AG20443 (cell line): Measurements from ENCODE around the gene NFAT5.
"Not testable (repeated sequence)": the region's sequence is repeated elsewhere in the genome, so short reads cannot be mapped to it uniquely, and the experiment has no call there.

ENCODE experiments used
- DNase-seq: peaks from one replicate; pipeline ENCODE4 v3.0.0; 2012; ENCODE audit warnings: low spot score, mixed read lengths

NFAT5 gene

DNA sequence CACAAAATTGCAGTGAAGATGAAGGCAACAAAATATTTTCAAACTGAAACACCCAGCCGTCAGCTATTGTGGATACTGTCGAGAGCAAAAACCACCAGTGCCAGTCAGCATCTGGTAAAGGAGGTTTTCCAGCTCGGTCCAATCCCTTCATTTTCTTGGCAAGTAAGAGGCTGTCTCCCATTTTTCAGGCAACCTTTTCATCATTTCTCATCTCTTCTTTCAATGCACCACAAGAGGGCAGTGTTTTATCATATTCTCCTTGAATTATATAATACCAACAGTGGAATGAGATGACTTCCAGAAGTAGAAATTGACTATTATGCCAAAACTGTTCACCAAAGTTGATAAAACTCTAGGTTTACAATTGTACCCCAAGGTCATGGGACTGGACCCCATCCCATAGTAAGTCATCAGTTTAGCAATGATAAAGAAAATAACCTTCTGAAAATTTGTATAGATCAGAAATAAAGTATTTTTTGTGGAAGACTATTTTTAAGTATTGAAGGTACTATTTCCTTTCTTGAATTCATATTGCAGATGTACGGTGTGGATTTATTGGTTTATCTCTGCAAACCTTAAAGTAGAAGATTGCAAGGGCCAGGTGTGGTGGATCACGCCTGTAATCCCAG lies 143.8 kb downstream of the NFAT5 start:
- peak; percentile 67 for DNase-seq

DNA sequence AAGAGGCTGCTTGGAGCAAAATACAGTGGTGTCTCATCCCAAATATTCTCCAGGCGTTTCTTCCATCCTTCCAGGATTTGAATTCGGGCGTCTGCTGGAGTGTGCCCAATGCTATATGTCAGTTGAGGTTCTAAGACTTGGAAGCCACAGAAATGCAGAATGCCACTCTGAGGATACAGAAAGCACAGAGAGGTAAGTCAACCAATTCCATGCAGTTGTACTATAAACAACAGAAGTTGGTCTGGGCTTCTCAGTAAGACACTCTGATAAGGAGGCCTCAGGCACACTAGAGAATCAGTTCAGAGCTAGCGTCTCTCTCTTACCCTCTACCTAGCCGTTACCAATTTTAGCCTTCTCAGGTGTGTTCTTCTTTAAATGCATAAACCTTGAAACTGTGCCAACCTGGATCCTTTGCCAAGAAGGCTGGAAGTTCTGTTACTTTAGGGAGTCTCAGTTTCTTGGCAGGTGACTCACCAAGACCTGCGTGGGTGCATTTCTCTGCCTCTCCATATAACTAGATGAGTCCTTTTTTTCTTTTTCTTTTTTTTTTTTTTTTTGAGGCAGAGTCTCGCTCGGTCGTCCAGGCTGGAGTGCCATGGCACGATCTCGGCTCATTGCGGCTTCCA lies 145.5 kb downstream of the NFAT5 start:
- DNase-seq, result peak; percentile 27

DNA sequence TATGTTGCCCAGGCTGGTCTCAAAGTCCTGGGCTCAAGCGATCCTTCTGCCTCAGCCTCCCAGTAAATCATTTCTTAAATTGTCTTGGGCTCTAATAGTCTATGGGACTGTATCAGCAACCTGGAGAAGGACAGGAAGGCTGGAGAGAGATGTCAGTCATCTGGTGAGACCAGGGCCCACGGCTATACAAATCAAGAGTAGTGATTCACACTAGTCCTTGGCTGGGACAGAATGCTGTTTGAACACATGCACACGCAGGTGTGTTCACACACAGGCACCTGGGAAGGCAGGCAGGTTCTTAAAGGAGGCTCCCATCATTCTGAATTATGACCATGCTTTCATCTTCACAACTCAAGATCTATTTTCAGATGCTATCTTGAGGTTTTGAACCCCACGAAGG lies 146.5 kb downstream of the NFAT5 start:
- no peak for DNase-seq

DNA sequence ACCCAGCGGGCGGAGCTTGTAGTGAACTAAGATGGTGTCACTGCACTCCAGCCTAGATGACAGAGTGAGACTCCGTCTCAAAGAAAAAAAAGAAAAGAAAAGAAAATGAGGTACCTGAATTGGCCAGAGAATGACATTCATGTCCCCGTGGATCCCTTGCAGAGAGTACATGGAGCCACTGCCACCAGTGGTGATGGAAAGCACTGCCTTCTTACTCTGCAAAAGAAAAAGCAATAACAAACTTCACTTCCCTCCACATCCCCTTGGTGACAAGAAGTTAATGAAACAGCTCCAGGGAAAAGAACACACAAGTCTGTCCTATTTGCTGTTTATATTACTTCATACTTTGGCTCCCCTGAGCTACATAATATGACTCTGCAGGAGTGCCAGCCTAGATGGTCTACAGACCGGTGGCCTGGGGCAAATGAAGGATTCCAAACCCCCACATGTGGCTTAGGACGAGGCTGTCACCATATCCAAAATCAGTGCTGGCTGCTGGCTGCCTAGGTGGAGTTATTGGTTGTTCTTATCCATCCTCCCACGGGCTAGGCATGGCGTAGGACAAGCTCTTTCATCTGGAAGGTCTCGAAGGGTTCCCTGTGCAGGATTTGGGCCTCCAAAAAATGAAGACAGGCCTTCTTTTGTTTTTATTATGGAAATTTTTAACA lies 147.3 kb downstream of the NFAT5 start:
- DNase-seq, result no peak

DNA sequence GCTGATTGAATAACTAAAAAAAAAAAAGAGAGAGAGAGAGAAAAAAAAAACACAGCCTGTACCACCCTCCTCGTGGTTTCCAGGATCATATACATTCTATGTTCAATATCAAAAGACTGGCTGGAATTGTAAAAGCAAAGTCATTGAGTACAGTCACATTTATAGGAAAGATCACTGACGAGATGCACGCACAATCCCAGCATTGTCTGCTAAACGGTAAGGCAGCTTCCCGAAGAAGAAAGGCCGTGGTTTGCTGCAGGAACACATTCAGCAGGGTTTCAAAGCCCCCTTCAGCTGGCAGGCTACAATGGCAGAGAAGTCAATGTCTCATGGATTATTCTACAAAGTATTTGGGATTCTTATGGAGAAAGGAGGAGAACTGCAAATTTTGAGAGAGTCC lies 151.3 kb downstream of the NFAT5 start:
- DNase-seq, result no peak

DNA sequence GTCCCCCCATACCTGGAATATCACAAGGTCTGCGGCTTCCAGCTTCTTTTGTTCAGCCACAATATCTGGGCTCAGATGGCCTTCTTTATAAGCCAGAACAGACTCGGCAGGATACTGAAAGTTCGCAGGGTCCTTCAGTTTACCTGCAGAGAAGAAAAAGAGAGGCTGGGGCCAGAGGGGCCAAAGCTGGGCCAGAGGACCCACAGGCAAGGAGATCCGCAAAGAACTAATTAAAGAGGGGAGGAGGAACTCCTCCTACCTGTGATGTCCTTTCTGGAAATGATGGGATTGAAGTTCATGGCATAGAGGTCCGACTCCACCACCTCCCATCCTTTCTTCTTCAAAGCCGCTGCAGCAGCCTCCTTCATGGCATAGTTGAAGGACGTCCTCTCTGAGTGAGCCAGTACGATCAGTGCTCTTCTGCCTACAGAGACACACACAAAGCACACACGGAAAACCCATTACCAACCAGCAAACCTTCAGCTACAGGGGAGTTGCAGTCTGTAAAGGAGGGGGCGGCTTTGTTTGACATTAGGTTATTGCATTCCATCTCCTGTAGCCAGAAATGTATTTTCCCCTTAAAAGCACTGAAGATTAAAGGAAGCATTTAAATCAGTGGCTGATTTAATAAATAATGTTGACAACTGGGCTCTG lies 152.5 kb downstream of the NFAT5 start:
- no peak for DNase-seq

DNA sequence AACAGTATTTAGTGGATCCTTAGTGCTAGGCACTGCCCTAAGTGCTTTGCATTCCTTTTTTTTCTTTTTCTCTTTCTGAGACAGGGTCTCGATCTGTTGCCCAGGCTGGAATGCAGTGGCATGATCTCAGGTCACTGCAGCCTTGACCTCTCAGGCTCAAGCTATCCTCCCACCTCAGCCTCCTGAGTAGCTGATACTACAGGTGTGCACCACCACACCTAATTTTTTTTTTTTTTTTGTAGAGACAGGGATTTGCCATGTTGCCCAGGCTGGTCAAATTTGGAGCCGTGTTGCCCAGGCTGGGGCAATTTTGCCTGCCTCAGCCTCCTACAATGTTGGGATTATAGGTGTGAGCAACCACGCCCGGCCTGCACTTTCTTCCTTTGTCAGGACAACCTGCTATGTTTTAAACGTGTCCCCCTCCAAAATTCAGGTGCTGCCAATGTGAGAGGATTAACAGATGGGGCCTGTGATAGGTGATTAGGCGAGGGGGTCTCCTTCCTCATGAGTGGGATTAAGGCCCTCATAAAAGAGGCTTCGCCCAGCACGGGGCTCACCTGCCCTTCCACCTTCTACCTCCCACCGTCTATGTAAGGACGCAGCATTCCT lies 155.2 kb downstream of the NFAT5 start:
- no peak for DNase-seq

DNA sequence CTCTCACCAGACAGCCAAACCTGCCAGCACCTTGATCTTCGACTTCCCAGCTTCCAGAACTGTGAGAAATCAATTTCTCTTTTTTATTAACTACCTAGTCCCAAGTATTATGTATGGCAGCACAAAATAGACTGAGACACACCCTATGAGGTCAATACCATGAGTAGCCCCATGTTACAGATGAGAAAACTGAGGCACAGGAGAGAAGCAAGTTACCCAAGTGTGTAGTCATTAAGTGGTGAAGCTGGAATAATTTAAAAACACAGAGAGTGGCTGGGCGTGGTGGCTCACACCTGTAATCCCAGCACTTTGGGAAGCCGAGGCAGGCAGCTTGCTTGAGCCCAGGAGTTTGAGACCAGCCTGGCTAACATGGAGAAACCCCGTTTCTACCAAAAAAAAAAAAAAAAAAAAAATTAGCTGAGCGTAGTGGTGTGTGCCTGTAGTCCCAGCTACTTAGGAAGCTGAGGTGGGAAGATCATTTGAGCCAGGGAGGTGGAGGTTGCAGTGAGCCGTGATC lies 155.7 kb downstream of the NFAT5 start:
- DNase-seq, result no peak

DNA sequence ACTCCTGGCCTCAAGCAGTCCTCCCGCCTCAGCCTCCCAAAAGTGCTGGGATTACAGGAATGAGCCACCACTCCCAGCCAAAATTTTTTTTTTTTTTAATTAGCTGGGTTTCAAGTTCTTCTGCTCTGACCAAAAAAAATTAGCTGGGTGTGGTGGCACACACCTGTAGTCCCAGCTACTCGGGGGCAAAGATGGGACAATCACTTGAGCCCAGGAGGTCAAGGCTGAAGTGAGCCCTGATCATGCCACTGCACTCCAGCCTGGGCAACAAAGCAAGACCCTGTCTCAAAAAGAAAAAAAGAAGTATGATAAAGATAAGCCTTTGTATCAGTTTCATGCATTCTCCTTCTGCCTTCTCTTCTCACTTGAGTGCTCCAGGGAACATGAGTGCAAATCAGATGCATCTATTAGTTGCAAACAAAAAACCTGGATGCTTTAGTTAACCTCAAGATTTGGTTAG lies 158.7 kb downstream of the NFAT5 start:
- no peak for DNase-seq

DNA sequence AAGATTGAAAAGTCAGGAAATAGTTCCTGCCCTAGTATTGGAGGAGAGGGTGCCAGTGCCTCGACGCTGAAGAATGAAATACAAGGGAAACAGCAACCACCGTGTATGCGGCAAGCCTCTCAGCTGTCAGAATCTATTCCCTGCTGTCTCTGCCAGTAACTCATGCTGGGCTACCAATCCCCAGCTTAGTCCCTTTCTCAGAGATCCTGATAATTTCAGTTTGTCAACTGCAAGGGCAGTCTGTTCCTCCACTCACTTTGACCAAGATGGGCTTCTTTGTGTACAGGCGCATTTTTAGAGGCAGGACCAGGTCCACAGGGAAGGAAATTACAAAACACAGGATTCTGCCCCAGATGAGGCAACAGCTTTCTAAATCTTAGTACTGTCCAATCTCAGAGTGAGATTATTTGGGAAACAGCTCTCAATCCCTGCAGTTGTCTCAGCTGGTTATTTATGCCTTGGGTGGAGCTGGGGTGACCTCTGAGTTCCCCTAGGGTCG lies 159.3 kb downstream of the NFAT5 start:
- DNase-seq, result no peak

DNA sequence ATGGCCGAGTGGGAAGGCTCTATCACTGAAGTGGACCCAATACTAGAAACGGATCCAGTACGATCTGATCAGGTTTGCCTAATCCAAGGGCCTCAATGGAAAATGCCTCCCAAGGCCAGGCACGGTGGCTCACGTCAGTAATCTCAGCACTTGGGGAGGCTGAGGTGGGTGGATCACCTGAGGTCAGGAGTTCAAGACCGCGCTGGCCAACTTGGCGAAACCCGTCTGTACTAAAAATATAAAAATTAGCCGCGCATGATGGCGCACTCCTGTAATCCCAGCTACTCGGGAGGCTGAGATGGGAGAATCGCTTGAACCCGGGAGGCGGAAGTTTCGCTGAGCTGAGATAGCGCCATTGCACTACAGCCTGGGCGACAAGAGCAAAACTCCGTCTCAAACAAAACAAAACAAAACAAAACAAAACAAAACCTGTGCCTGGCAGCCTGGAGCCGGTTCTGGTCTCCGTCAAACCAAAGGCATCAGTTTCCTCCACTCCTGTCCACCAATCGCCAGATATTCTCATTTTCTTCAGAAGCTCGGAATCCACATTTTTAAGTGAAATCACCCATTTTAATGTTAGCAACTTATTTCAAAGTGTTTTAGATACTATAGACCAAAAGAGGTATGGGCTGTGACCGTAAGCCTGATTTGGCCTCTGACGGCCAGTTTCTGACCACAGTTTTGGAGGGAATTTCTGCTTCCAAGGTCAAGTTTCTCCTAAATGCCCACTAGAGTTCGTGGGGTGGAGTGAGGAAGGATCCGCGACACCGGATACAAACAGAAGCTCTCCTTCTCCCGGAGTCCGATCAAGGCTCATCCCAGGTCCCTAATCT lies 159.9 kb downstream of the NFAT5 start:
- DNase-seq, result peak; percentile 18

DNA sequence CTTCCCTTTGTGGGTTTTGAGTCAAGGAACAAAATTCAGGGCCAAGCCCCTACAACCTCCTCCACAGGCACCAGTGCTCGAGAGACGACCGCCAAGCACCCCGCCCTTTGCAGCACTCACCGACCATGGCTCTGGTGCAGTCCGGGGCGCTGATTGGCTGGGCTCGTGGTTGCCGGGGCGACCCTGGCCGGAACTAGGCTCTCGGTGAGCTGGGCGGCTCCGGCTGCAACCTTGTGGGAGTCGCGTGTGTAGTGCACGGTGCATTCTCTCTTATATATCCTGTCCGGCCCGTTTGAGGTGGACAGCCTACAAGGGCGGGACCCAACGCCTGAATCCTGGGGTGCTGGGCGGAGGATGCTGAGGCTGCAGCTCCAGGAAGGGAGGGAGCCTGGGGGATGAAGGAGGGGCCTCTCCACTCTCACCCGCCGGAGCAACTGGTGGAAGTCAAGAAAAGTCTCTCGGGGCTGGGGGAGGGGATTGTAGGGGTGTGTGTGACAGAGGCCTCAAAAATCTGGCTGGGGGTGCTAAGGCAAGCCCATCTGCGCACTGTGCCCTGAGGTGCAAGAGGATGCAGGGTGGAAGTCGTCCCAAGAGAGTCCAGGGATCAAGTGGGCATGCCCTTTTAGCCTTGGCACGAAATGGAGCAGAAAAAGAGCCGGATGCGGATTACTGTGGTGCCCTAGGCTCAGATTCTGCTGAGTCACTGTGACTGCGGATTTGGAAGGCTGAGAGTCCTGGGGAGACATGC lies 160.7 kb downstream of the NFAT5 start, which contains the start of gene NQO1:
NQO1 (minus strand) TSS at position 248 of the 748 bp plus-strand sequence; CDS start at position 127, 121 bp downstream.
- DNase-seq, result peak; percentile 96

DNA sequence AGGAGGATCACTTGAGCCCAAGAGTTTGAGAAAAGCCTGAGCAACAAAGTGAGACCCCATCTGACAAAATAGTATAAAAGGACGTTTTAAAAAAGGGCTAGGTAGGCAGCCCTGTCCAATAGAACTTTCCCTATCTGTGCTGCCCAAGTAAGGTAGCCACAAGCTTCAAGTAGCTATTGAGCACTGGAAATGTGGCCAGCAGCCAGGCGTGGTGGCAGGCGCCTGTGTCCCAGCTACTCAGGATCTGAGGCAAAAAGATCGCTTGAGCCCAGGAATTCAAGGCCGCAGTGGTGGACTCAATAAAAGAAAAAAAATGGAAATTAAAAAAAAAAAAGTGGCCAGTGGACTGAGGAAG lies 162.1 kb downstream of the NFAT5 start:
- no peak for DNase-seq

DNA sequence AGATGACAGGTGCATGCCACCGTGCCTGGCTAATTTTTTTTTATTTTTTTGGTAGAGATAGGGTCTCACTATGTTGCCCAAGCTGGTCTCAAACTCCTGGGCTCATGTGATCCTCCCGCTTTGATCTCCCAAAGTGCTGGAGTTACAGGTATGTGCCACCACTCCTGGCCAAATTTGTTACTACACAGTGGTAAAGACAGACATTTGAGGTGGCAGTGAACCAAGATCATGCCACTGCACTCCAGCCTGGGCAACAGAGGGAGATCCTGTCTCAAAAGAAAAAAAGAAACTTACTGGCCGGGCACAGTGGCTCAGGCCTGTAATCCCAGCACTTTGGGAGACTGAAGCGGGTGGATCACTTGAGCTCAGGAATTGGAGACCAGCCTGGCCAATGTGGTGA lies 163.3 kb downstream of the NFAT5 start:
- DNase-seq, result not testable (repeated sequence)

DNA sequence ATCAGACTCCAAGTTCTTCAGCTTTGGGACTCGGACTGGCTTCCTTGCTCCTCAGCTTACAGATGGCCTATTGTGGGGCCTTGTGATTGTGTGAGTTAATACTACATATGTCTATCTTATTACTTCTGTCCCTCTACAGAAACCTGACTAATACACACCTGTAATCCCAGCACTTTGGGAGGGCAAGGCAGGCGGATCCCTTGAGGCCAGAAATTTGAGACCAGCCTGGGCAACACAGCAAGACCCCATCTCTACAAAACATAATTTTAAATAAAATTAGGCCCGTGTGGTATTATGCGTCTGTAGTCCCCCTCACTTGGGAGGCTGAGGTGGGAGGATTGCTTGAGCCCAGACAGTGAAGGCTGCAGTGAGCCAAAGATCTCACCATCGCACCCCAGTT lies 165.5 kb downstream of the NFAT5 start:
- not testable (repeated sequence) for DNase-seq

DNA sequence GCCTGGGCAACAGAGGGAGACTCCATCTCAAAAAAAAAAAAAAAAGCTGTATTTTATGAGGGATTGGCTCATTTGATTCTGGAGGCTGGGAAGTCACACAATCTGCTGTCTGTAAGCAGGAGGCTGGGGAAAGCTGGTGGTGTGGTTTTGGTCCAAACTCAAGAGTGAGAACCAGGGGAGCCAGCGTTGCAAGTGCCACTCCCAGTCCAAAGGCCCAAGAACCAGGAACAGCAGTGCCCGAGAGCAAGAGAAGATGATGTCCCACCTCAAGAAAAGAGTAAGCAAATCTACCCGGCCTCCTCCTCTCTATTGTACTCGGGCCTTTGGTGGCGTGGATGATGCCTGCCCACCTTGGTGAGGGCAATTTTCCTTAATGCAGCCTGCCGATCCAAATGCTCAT lies 166.3 kb downstream of the NFAT5 start:
- DNase-seq, result no peak

DNA sequence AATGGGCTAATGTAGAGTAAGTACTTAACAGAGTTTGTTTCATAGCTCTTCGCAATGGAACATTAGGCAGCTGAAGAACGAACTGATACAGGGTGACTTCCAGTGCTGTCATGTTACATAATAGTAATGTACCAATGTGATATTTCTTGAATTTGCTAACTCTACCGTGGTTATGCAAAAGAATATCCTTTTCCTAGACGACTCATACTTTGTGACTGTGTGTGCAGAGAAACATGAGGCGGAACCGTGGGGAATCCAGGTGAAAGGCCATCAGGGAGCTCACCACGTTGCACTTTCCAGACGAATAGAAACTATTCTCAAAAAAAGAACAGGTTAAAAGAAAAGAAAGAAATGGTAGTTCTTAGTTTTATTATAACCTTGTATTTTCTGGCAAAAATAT lies 175.8 kb downstream of the NFAT5 start:
- DNase-seq, result no peak

DNA sequence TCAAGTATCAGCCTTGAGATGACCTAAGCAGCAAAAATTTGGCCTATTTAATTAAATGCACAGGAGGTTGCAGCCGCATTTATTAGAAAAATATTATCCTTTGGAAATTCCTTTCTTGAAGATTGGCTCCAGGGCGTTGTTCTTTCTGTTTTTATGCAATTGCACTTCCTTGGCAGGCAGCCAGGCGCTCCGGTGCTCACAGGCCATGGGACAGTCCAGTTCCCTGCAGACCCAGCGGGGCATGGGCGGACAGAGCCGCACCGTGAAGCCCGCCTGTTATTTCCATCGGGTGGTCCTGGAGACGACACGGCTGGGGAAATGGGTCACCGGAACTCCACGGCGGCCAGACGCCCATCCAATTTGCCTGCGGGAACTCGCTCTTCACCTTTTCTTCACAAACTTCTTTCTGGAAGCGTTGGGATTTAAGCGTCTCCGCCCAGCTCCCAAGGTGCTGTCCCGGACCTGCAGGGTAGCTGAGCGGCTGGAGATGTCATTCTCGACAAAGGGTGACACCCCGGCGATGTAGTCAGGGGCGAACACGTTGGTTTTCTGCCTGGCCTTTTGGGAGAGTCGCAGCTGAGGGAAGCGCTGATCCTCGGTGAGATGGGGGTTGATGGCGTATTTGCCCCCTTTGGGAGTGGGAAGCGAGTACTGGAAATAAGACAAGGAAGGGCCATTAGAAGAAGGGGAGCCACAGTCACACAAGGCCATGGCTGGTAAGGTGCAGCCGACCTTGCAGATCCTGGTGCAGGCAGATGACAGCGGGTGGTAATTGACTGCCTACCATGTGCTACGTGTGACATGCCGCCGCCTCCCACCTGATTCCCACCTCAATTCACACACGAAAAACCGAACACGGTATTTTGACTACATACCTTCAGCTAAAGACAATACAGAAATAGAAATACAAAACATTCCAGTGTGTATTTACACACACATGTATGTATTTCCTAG lies 176.5 kb downstream of the NFAT5 start:
- DNase-seq, result peak; percentile 35
